SJSA1 (cell line): ENCODE measurements around the gene MRC1. TPM values are rescaled to one million over a fixed set of nuclear protein-coding genes. Genes with fewer than 3 reads are reported as not detected.
A peak's percentile ranks its signal among the peaks of the same experiment; 100 is the strongest.

Experiments used
- DNase-seq, 2 experiments: peaks; one replicate each; pipeline ENCODE4 v3.0.0-alpha.2; 2015 to 2020; ENCODE audit warnings: low spot score in 2 of 2, low read depth in 1 of 2
- H3K27ac ChIP-seq: fragments of 250-450 bp; sonication (Bioruptor Pico); 2 replicates; pipeline ENCODE4 v1.5.1; 2020; ENCODE audit warnings: mild to moderate bottlenecking, moderate library complexity
- H3K27me3 ChIP-seq: fragments of 250-450 bp; sonication (Bioruptor Pico); replicated peaks from 2 replicates; pipeline ENCODE4 v1.5.1; 2020; ENCODE audit warnings: mild to moderate bottlenecking, moderate library complexity
- H3K36me3 ChIP-seq: fragments of 250-450 bp; sonication (Bioruptor Pico); 2 replicates; pipeline ENCODE4 v1.5.1; 2020; ENCODE audit warnings: mild to moderate bottlenecking
- H3K4me1 ChIP-seq: fragments of 250-450 bp; sonication (Bioruptor Pico); replicated peaks from 2 replicates; pipeline ENCODE4 v1.6.1; 2021; ENCODE audit warnings: mild to moderate bottlenecking
- H3K4me3 ChIP-seq: fragments of 250-450 bp; sonication (Bioruptor Pico); 2 replicates; pipeline ENCODE4 v1.5.1; 2020; ENCODE audit warnings: mild to moderate bottlenecking
- H3K9me3 ChIP-seq: fragments of 250-450 bp; sonication (Bioruptor Pico); replicated peaks from 2 replicates; pipeline ENCODE4 v1.5.1; 2020; ENCODE audit warnings: mild to moderate bottlenecking
- total RNA-seq: library from RNA; depleted of rRNA; stranded (reverse); fragments of >200 nt; shearing (Covaris generic); gene quantifications from 2 replicates; pipeline ENCODE4 v1.2.3, GENCODE V29; 2014

The MRC1 gene
- total RNA-seq, 1 experiment from 2014 or later, result not detected

- Histone ChIP-seq H3K4me1 (peaks cover 57% of the 10 kb centered on the region), H3K36me3 (no peaks in the 10 kb centered on the region), H3K27ac (peak overlapping the region; percentile 50), H3K27me3 (no peaks in the 10 kb centered on the region), H3K9me3 (no peaks in the 10 kb centered on the region), H3K4me3 (no peak overlapping the region)
- DNase-seq, result no peak
Observed at GRCh38 chr10:17785276-17785930, 23.7 kb upstream of the MRC1 start.

- H3K4me1 ChIP-seq, result peaks cover 58% of the 10 kb centered on the region
- H3K27ac ChIP-seq, result peak overlapping the region; percentile 73
- no peak overlapping the region for H3K4me3 ChIP-seq
- H3K36me3 ChIP-seq, result no peaks in the 10 kb centered on the region
- peak; percentile 75 to 83 for DNase-seq
- H3K9me3 ChIP-seq, result no peaks in the 10 kb centered on the region
- H3K27me3 ChIP-seq, result no peaks in the 10 kb centered on the region
Observed at GRCh38 chr10:17787087-17787961, 21.8 kb upstream of the MRC1 start.

- no peak overlapping the region for H3K4me3 ChIP-seq
- H3K27me3 ChIP-seq, result no peaks in the 10 kb centered on the region
- 0 out of 2 replicates have a peak overlapping the region, but pooled peaks have one; percentile 2 for H3K27ac ChIP-seq
- no peaks in the 10 kb centered on the region for H3K36me3 ChIP-seq
- no peak for DNase-seq
- H3K4me1 ChIP-seq, result peaks cover 54% of the 10 kb centered on the region
- no peaks in the 10 kb centered on the region for H3K9me3 ChIP-seq
Observed at GRCh38 chr10:17788646-17789045, 20.5 kb upstream of the MRC1 start.

- no peak for DNase-seq
- Histone ChIP-seq H3K27me3 (no peaks in the 10 kb centered on the region), H3K4me1 (peaks cover 47% of the 10 kb centered on the region), H3K4me3 (no peak overlapping the region), H3K36me3 (no peaks in the 10 kb centered on the region), H3K27ac (no peak overlapping the region), H3K9me3 (no peaks in the 10 kb centered on the region)
Observed at GRCh38 chr10:17789396-17789795, 19.8 kb upstream of the MRC1 start.

GRCh38 chr10:17790651-17791050, 18.5 kb upstream of the MRC1 start:
- no peak overlapping the region for H3K27ac ChIP-seq
- H3K4me1 ChIP-seq, result peaks cover 34% of the 10 kb centered on the region
- no peaks in the 10 kb centered on the region for H3K9me3 ChIP-seq
- no peaks in the 10 kb centered on the region for H3K27me3 ChIP-seq
- no peak overlapping the region for H3K4me3 ChIP-seq
- no peaks in the 10 kb centered on the region for H3K36me3 ChIP-seq
- no peak for DNase-seq

- H3K27ac ChIP-seq, result no peak overlapping the region
- H3K36me3 ChIP-seq, result no peaks in the 10 kb centered on the region
- H3K4me3 ChIP-seq, result no peak overlapping the region
- peaks cover 16% of the 10 kb centered on the region for H3K4me1 ChIP-seq
- no peak for DNase-seq
- H3K9me3 ChIP-seq, result no peaks in the 10 kb centered on the region
- H3K27me3 ChIP-seq, result no peaks in the 10 kb centered on the region
Observed at GRCh38 chr10:17792991-17793390, 16.2 kb upstream of the MRC1 start.

GRCh38 chr10:17793823-17794644, 15.1 kb upstream of the MRC1 start:
- H3K36me3 ChIP-seq, result no peaks in the 10 kb centered on the region
- no peaks in the 10 kb centered on the region for H3K9me3 ChIP-seq
- H3K27me3 ChIP-seq, result no peaks in the 10 kb centered on the region
- no peak for DNase-seq
- no peak overlapping the region for H3K27ac ChIP-seq
- peaks cover 12% of the 10 kb centered on the region for H3K4me1 ChIP-seq
- no peak overlapping the region for H3K4me3 ChIP-seq

- Histone ChIP-seq H3K27ac (no peak overlapping the region), H3K36me3 (no peaks in the 10 kb centered on the region), H3K4me3 (no peak overlapping the region), H3K27me3 (no peaks in the 10 kb centered on the region), H3K4me1 (peaks cover 12% of the 10 kb centered on the region), H3K9me3 (no peaks in the 10 kb centered on the region)
- DNase-seq, result no peak
Observed at GRCh38 chr10:17795083-17795482, 14.1 kb upstream of the MRC1 start.

- Histone ChIP-seq H3K4me1 (peaks cover 12% of the 10 kb centered on the region), H3K36me3 (no peaks in the 10 kb centered on the region)
- DNase-seq, result no peak
Observed at GRCh38 chr10:17795813-17796594, 13.1 kb upstream of the MRC1 start.

GRCh38 chr10:17801507-17801906, 7.6 kb upstream of the MRC1 start:
- Histone ChIP-seq H3K36me3 (no peaks in the 10 kb centered on the region), H3K27me3 (no peaks in the 10 kb centered on the region), H3K9me3 (no peaks in the 10 kb centered on the region), H3K27ac (no peak overlapping the region), H3K4me1 (no peaks in the 10 kb centered on the region), H3K4me3 (no peak overlapping the region)
- no peak for DNase-seq

More at GRCh38 chr10:17795813-17796594, 13.1 kb upstream of the MRC1 start:
- Histone ChIP-seq H3K4me3 (no peak overlapping the region), H3K9me3 (no peaks in the 10 kb centered on the region), H3K27me3 (no peaks in the 10 kb centered on the region), H3K27ac (no peak overlapping the region)

- DNase-seq, result no peak
- Histone ChIP-seq H3K9me3 (no peaks in the 10 kb centered on the region), H3K4me1 (no peaks in the 10 kb centered on the region), H3K27me3 (no peaks in the 10 kb centered on the region), H3K36me3 (no peaks in the 10 kb centered on the region), H3K27ac (no peak overlapping the region), H3K4me3 (no peak overlapping the region)
Observed at GRCh38 chr10:17802350-17802749, 6.8 kb upstream of the MRC1 start.

GRCh38 chr10:17802976-17803375, 6.2 kb upstream of the MRC1 start:
- no peaks in the 10 kb centered on the region for H3K9me3 ChIP-seq
- no peak overlapping the region for H3K27ac ChIP-seq
- H3K27me3 ChIP-seq, result no peaks in the 10 kb centered on the region
- no peaks in the 10 kb centered on the region for H3K4me1 ChIP-seq
- no peak for DNase-seq
- H3K4me3 ChIP-seq, result no peak overlapping the region
- H3K36me3 ChIP-seq, result no peaks in the 10 kb centered on the region

- H3K27ac ChIP-seq, result no peak overlapping the region
- no peaks in the 10 kb centered on the region for H3K36me3 ChIP-seq
- H3K27me3 ChIP-seq, result no peaks in the 10 kb centered on the region
- H3K9me3 ChIP-seq, result no peaks in the 10 kb centered on the region
- H3K4me3 ChIP-seq, result no peak overlapping the region
- H3K4me1 ChIP-seq, result 0 out of 2 replicates have a peak, but pooled peaks cover under 1% of the 10 kb centered on the region
- DNase-seq, result no peak
Observed at GRCh38 chr10:17805330-17805729, 3.8 kb upstream of the MRC1 start.
